GM19351 (cell line): ENCODE results near the gene NHLRC2.

ENCODE experiments used
- ATAC-seq: cut with Tn5 transposase; IDR thresholded peaks from one replicate; pipeline ENCODE4 v1.9.1; 2021; ENCODE audit warnings: mild to moderate bottlenecking, moderate library complexity; ENCODE audit not compliant: unreplicated experiment

Gene NHLRC2

GRCh38 chr10:113907166-113907565 is 52.7 kb downstream of the NHLRC2 start:
- no peak for ATAC-seq

DNA sequence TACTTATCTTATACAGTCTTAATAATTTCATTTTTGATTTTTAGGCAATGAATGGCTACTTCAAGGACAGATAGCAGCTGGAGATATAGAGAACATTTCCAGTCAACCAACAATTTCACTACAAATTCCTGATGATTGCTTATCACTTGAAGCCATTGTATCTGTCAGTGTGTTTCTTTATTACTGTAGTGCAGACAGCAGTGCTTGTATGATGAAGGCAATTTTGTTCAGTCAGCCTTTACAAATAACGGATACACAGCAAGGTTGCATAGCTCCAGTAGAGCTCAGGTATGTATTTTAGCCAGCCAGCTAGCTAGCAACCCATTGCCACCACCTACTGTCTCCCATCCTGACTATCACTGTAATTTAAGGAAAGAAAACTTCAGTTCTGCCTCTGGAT is 53.8 kb downstream of the NHLRC2 start:
- no peak for ATAC-seq

DNA sequence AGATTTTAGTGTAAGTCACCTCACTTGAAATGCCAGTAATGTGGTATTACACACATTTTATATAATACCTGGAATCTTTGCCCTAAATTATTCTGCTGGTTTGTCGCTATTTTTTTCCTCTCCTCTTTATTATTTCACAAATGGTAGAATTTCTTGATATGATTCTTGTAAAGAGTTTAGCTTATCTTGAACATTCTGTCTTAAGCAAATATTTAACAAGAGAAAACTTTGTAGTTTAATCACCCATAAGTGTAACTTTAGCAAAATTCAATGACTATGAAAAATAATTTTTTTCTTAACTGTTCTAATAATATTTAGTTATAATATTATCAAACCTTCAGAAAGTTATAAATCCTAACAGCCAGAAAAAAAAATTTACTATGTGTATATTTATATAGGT is 56.7 kb downstream of the NHLRC2 start:
- no peak for ATAC-seq

DNA sequence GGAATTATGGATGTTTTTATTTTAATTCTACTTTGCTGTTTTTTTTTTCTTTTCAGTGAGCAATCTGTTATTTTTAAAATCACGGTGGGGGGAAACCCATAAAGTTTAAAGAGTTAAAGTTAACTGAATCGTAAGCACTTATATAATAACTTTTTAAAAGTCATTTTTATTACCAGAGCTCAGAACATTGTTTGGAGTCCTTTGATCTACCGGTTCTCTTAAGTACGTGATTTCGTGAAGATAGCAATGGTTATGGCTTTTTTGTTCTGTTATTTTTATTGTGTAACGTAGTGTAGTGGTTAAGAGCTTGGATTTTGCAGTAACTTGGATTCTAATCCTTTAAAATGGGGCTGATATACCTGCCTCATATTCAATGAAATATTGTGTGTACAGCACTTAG is 57.4 kb downstream of the NHLRC2 start:
- ATAC-seq = no peak

DNA sequence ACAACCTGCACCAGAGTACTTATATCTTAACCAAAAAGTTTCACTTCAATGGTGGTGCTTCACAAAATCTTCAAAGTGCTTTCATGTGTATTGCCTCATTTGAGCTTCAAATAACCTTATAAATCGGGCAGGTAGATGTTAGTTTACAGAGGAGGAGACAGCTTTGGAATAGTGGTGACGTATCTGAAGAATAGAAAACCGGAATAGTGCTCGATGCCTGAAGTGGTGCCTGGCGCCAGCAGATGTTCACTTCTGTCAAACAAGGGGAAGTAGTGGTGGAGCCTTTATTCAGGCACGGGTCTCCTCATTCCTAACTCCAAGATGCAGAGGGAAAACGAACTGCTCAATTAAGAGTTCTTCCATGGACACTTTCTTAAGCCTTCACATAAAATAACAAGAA is 58.1 kb downstream of the NHLRC2 start:
- no peak for ATAC-seq

DNA sequence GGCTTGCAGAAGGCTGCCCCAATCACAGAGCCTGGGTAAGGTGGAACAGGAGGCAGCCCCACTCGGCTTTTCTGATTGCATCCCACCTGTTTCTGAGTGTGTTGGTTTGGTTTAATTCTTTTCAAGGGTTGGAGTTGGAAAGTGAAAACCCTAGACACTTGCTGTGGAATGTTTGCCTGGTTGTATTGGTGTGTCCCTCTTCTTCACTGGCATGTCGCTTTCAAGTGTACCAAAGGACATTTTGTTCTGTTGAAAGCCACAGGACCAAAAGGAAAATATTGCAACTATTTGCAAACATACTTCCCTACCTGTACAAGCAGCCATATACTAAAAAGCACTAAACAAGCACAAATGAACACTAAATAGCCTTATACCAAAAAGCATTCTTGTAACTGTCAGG is 60.5 kb downstream of the NHLRC2 start:
- no peak for ATAC-seq

- ATAC-seq = no peak
Observed at GRCh38 chr10:113915540-113915939, 61.1 kb downstream of the NHLRC2 start.

GRCh38 chr10:113916053-113916452 is 61.6 kb downstream of the NHLRC2 start:
- ATAC-seq = no peak

DNA sequence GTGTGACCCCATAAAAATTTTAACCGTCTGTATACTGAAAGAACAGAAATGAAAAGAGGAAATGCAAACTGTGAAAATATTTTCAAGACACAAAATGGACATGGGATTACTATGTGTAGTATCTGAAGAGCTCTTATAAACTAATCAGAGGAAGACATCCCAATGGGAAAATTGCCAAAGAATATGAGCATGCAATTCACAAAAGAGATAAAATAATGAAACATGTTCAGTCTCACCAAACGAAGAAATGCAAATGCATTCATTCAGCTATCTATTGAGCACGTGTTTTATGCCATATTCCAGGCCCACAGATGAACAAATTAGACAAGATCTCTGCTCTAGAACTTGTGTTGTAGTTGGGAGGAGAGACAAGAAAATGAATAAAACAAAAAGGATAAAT is 63.2 kb downstream of the NHLRC2 start:
- ATAC-seq = no peak

- no peak for ATAC-seq
Observed at GRCh38 chr10:113920114-113920513, 65.7 kb downstream of the NHLRC2 start.

DNA sequence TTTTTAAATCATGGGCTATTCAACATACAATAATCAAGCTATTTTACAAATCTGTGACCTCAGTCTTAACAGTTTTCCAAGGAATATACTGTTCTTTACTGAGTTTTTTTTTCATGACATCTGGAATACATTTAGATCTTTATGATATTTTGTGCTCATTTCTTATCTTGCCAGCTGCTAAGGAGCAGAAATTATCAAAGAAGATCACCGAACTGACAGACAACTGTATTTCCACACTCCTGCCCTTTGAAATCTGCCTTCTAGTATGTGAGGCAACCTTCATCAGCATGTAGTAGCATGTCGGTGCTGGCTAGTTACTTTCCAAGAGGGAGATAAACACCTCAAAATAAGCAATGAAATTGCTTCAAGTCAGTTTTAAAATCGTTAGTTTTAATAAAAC is 66.4 kb downstream of the NHLRC2 start:
- no peak for ATAC-seq

DNA sequence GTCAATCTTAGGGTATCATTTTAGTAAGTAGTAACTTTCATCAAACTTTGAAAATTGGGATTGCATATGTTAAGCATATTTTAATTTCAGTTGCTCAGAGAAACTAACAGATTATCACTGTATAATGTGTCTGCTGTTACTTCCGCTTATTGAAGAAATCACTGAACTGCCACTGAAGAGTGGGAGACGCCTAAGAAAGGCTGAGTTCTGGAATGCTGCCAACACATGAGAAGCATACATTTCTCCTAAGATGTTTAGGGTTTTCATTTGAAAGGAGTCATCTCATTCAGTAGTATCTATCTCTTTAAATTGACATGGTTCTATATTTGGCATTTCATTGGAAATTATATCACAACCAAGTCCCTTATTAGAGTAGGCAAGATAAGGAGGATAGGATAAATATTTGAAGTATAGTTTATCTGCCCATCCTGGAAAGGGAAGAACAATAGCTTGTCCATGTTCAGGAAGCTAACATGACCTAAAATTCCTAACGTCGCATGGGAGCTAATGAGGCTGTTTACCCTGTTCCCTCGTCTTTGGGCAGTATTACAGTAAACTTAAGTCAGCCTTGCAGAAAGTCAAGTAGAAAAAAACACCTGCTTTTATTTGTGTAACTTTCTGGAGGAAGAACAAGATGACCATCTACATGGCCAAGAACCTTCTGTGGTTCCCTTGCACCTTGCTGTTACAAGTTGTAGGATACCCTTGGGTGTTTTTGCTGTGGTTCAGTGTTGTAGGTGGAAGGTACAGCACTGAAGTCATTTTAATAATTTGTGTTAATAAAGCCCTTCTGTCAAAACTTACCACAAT is 67.3 kb downstream of the NHLRC2 start:
- no peak for ATAC-seq

DNA sequence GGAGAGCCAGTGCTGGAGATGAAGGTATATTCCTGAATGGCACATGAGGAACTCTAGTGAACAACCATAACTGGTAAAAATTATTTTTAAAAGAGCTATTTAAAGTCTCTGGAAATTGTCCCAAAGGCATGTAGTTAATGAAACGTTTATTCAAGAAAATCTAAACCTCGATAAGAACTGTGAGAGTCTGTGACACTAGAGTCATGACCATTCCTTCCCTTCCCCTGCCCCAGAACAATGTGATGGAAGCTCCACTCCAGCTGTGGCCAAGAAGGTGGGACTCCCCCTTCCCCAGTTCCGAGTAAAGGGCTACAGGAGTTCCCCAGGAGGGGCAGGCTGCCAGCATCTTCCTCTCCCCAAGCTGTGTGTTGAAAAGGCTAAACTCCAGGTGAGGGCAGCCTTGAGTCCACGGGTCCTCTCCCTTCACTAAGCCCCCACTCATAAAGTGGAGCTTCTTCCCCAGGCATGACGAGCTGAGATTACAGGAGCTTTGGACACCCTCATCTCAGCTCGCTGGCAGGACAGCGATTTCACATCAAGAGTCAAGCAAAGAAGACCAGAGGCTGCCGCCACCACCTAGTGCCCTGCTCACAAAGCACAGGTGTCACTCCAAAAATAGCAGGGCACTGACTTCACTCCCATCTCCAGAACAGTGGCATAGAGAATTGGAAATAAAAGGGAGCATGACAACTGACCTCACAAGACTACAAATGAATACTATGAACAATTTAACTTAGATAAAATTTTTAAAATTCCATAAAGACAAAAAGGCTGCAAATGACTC is 68.5 kb downstream of the NHLRC2 start:
- ATAC-seq = no peak

DNA sequence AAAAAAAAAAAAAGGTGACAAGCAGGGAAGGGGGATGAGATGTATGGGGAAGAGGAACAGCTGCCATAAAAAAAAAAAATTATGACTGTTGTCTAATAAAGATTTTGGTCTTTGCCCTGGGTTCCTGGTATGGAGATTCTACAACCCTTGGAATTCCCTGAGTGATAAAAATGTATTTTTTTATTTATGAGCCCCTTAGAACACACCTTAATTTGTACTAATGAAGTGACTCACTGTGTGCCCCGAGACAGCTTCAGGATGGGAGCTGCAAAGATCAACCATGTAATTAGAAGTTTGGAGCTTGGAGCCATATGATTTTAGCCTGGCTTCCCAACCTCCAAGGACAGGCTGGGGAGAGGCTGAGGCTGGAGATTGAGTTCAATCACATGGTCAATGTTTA is 69.7 kb downstream of the NHLRC2 start:
- no peak for ATAC-seq

DNA sequence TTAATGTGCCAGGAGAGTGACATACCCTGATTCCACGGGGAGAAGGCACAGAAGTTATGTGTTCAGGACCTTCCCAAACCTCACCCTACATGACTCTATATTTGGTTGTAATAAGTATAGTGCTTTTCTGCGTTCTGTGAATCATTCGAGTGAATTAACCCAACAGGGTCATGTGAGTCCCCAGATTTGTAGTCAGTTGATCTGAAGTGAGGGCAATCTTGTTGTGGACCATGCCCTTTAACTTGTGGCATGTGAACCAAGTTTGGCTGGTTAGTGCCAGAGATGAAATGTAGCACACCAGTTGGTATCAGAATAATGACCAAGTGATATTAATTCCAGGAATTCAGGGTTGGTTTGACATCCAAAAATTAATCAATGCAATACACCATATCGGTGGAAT is 70.2 kb downstream of the NHLRC2 start:
- ATAC-seq = no peak

- no peak for ATAC-seq
Observed at GRCh38 chr10:113927440-113927839, 73.0 kb downstream of the NHLRC2 start.

GRCh38 chr10:113928830-113929229 is 74.4 kb downstream of the NHLRC2 start:
- ATAC-seq = no peak

DNA sequence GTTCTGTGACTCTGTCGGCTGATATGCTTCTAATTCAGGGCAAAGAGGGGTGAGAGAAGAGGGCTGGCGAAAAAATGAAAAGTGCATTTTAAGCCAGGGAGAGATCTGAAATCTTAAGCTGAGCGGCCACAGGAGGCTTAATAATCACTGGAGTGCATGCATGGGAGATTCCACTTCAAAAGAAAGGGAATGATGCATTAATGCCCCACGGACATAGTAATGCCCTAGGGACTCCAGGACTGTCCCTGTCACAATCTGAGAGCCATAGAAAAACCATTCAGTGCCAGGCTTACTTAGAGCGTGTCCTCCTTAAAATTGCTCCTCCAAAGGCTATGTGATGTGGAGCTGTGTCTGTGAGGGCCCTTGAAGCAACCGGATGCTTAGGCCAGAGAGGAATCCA is 75.1 kb downstream of the NHLRC2 start:
- no peak for ATAC-seq

DNA sequence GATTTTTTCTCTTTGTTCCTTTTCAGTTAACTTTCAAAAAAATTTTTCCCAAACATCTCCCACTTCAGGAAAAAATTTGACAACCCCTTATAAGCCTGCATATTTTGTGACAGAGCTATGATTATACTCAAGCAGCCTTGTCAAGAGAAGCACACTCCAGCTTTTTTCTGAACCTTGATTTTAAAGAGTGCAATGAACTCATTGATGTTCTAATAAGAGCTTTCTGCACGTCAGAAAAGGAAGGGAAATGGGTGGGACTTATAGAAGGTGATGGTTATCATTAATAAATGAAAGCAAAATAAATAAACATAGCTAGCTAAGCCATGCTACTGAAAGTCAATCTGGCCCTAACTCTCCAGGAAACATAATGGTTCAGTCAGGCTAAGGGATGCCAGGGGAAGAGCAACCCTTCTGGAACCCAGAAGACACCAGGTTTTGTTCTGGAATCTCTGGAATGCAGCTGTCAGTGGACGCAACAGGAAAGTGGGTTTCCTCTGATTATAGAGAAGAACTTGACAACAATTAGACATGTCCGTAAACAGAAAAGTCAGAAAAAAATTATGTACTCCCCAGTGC is 76.1 kb downstream of the NHLRC2 start:
- no peak for ATAC-seq

- no peak for ATAC-seq
Observed at GRCh38 chr10:113932854-113933253, 78.4 kb downstream of the NHLRC2 start.

DNA sequence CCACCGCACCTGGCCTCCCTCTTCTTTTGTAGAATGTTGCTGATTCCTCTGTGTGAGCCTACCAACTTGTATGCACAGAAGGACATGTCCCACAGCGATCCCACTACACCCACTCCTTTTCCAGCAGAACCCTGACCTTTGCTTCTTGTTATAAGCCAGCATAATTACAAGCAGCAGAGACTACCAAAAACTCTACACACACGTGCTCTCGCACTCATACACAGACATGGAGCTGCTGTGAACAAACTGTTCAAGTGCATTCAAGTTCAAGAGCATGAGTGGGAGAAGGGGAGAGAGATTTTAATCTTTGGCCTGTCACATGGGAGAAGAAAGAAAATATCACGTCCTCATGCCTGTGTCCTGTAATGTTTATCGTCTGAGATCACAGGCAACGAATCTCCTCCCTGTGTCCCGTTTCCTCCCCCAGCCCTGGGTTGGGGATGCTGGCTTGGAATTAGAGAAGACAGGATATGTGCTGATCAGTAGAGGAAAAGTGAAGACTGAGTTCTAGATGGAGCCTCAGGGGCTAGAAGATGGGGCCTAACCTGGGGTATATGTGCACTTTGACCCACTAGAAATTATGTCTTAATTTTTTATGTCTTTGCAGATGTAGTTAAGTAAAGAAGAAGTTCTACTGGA is 79.6 kb downstream of the NHLRC2 start:
- no peak for ATAC-seq

GRCh38 chr10:113937258-113937657 is 82.8 kb downstream of the NHLRC2 start:
- ATAC-seq = no peak
